ENCODE data around the gene EMP1.
"Not testable (repeated sequence)": the region's sequence is repeated elsewhere in the genome, so short reads cannot be mapped to it uniquely, and the experiment has no call there.

Gene EMP1

DNA sequence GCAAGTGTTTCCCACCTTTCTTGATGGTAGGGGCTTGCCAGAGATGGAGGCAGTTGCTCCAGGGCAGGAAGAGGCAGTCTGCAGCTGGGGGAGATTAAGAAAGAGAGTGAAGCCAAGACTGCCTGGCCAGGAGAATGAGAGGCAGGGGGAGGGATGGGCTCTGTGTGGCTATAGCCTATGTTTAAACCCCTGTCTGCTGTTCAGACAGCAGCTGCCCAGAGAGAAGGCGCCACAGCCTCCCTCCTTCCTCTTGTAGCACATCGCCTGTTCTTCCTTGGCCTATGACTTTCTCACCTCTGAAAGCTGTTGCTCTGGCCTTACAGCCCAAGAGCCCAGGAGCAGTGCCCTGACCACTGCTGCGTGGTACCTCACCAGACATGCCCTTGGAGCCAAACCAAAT, 61.7 kb downstream of the EMP1 start:
- DNase-seq (ENCODE audit: low spot score): no peak

GRCh38 chr12:13258717-13259119, 62.2 kb downstream of the EMP1 start:
- DNase-seq (ENCODE audit: low spot score): no peak

DNA sequence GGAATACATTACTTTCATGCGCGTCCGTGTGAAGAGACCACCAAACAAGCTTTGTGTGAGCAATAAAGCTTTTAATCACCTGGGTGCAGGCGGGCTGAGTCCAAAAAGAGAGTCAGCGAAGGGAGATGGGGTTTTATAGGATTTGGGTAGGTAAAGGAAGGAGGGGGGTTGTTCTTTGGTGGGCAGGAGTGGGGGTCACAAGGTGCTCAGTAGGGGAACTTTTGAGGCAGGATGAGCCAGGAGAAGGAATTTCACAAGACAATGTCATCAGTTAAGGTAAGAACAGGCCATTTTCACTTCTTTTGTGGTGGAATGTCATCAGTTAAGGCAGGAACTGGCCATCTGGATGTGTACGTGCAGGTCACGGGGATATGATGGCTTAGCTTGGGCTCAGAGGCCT, 63.1 kb downstream of the EMP1 start:
- DNase-seq (ENCODE audit: low spot score): not testable (repeated sequence)

GRCh38 chr12:13267826-13268225, 71.3 kb downstream of the EMP1 start:
- DNase-seq (ENCODE audit: low spot score): not testable (repeated sequence)

DNA sequence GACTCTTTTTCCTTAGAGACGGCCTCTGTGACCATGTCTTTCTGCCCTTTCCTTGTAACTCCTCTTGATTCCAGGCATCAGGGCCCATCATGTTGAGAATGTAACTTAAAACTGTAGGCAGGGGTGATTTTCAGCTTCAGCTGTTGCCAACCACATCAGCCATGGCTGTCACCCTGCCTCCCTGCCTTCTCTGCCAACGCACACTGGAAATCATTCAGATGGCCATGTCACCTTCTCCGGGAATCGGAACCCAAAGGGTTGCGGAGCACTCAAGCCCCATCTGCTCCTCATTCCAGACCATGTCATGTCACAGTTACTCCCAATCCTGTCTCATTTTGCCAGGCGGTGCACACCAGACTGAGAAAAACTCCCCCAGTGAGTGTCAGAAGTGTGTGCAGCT, 72.1 kb downstream of the EMP1 start:
- DNase-seq (ENCODE audit: low spot score): no peak
